ENCODE data around the gene PRRX2. TPM values are rescaled to one million over a fixed set of nuclear protein-coding genes. Genes with fewer than 3 reads are reported as not detected.

The PRRX2 gene
- total RNA-seq, 1 donor from 2014 or later: 1.1 TPM

- H3K4me1 ChIP-seq: peaks cover 14% of the 10 kb centered on the region
- no peak overlapping the region for H3K27ac ChIP-seq
- peak; percentile 37 for ATAC-seq
- no peak for DNase-seq
- intact Hi-C loops (cut with DNase I): no loop called here
- peak overlapping the region; percentile 39 for H3K4me3 ChIP-seq
- H3K27me3 ChIP-seq: no peaks in the 10 kb centered on the region
- TF ChIP-seq, protein P1, sequence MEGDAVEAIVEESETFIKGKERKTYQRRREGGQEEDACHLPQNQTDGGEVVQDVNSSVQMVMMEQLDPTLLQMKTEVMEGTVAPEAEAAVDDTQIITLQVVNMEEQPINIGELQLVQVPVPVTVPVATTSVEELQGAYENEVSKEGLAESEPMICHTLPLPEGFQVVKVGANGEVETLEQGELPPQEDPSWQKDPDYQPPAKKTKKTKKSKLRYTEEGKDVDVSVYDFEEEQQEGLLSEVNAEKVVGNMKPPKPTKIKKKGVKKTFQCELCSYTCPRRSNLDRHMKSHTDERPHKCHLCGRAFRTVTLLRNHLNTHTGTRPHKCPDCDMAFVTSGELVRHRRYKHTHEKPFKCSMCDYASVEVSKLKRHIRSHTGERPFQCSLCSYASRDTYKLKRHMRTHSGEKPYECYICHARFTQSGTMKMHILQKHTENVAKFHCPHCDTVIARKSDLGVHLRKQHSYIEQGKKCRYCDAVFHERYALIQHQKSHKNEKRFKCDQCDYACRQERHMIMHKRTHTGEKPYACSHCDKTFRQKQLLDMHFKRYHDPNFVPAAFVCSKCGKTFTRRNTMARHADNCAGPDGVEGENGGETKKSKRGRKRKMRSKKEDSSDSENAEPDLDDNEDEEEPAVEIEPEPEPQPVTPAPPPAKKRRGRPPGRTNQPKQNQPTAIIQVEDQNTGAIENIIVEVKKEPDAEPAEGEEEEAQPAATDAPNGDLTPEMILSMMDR (IDR thresholded peaks at IDR 0.05): no peak
- H3K9me3 ChIP-seq: no peaks in the 10 kb centered on the region
- no peaks in the 10 kb centered on the region for H3K36me3 ChIP-seq
Observed at GRCh38 chr9:129751841-129752801, 86.7 kb downstream of the PRRX2 start.

DNA sequence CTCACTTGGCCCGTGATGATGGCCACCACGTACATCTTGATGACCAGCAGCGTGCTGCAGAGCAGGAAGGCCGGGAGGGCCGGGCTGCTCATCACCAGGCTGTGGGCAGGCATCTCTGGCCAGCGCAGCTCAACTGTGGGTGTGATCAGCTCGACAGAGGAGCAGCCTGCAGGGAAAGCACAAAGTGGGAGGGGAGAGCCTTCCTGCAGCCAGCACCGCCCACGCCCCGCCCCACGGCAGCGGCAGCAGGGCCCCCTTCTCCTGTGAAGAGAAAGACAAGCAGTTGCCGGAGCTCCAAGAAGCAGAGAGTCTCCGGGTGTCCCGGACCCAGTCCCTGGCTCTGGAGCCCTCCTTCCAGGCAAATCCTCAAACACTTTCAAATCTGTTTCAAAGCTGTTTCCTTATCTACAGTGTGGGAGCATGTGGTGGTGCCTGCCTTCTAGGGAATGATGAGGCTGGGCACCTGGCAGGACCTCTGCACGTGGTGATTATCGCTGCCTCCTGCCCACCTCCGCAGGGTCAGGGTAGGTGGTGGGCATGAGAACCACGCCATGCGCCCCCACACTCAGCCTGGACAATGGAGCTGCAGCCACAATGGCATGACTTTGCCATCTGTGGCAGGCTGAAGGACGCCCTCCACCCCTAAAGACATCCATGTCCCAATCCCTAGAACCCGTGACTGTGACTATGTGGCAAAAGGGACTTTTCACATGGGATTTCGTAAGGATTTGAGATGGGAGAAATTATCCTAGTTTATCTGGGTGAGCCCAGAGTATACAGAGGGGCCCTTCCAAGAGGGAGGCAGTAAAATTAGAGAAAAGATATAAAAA is 87.7 kb downstream of the PRRX2 start, which contains the start of gene PTGES:
Gene PTGES (minus strand): TSS at position 143 of the 830 bp plus-strand sequence. CDS start 30 bp downstream, at position 113.
- TF ChIP-seq, protein P1 (IDR thresholded peaks at IDR 0.05): no peak
- Histone ChIP-seq H3K4me1 (peaks cover 20% of the 10 kb centered on the region), H3K9me3 (no peaks in the 10 kb centered on the region), H3K27ac (peak within 1 kb of the TSS; percentile 17), H3K4me3 (peak within 1 kb of the TSS; percentile 39), H3K27me3 (no peaks in the 10 kb centered on the region), H3K36me3 (no peaks in the 10 kb centered on the region)
- DNase-seq: peak; percentile 83
- intact Hi-C loops (cut with DNase I): no loop called here
- ATAC-seq: peak; percentile 87

GRCh38 chr9:129755151-129755550 is 89.7 kb downstream of the PRRX2 start:
- Histone ChIP-seq H3K4me3 (no peak overlapping the region), H3K9me3 (no peaks in the 10 kb centered on the region), H3K27me3 (no peaks in the 10 kb centered on the region), H3K27ac (no peak overlapping the region), H3K36me3 (no peaks in the 10 kb centered on the region), H3K4me1 (peaks cover 20% of the 10 kb centered on the region)
- TF ChIP-seq, protein P1 (IDR thresholded peaks at IDR 0.05): no peak
- ATAC-seq (no peak), DNase-seq (no peak)
- intact Hi-C loops (cut with DNase I): no loop called here

DNA sequence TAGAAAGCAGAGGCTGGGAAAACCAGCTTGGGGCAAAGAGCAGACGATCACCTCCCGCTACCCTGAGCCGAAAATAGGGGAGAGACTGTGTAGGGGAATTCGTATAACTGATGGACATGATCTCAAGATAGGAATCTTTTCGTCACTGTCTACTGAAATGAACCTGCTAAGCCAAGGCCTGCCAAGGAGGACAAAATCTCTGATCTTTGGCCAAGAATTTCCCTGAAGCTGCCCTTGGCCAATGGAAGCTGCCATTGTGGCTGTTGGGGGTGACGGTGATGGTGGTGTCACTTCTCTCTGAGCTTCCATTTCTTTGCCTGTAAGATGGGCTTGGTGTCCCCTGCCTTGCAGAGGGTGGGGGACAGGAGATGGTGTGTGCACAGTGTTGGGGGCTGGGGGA is 90.7 kb downstream of the PRRX2 start:
- Histone ChIP-seq H3K4me1 (peaks cover 20% of the 10 kb centered on the region), H3K36me3 (no peaks in the 10 kb centered on the region), H3K27ac (no peak overlapping the region), H3K27me3 (no peaks in the 10 kb centered on the region), H3K4me3 (no peak overlapping the region), H3K9me3 (no peaks in the 10 kb centered on the region)
- intact Hi-C loops (cut with DNase I): no loop called here
- TF ChIP-seq, protein P1 (IDR thresholded peaks at IDR 0.05): no peak
- no peak for DNase-seq
- ATAC-seq: no peak

GRCh38 chr9:129757045-129757444 is 91.6 kb downstream of the PRRX2 start:
- TF ChIP-seq, protein P1 (IDR thresholded peaks at IDR 0.05): no peak
- ATAC-seq: peak; percentile 65
- H3K27me3 ChIP-seq: no peaks in the 10 kb centered on the region
- peaks cover 22% of the 10 kb centered on the region for H3K4me1 ChIP-seq
- intact Hi-C loops (cut with DNase I): no loop called here
- no peak for DNase-seq
- H3K27ac ChIP-seq: no peak overlapping the region
- H3K36me3 ChIP-seq: no peaks in the 10 kb centered on the region
- no peaks in the 10 kb centered on the region for H3K9me3 ChIP-seq
- H3K4me3 ChIP-seq: no peak overlapping the region
